Thyroid gland (tissue), 4 donors: Measurements from ENCODE around the gene JUN.

ENCODE experiments used
- CTCF ChIP-seq, 6 experiments: fragments of 200-600 bp in 3 of 6; fragments of 450-650 bp in 3 of 6; sonication (generic) in 3 of 6; IDR thresholded peaks; one replicate each; pipeline ENCODE4 v1.5.1; 2016 to 2019; ENCODE audit warnings: antibody characterized with exemption in 6 of 6, mild to moderate bottlenecking in 2 of 6, inconsistent platforms in 1 of 6, moderate library complexity in 1 of 6
- POLR2A ChIP-seq, 2 donors: fragments of 450-650 bp; IDR thresholded peaks; one replicate each; pipeline ENCODE4 v1.6.1; 2017; ENCODE audit warnings: antibody characterized with exemption in 2 of 2, mild to moderate bottlenecking in 2 of 2, moderate library complexity in 1 of 2

GRCh38 chr1:58780411-58780810 is 3.4 kb downstream of the JUN start:
- TF ChIP-seq CTCF (IDR thresholded peaks at IDR 0.05) (no peak), POLR2A (IDR thresholded peaks at IDR 0.05) (no peak)
